Fibroblast of peridontal ligament (primary cell): ENCODE results near the gene NUCKS1.
"Not testable (repeated sequence)": the region's sequence is repeated elsewhere in the genome, so short reads cannot be mapped to it uniquely, and the experiment has no call there.

Source experiments
- DNase-seq: peaks from one replicate; pipeline ENCODE4 v3.0.0-alpha.2; 2010; ENCODE audit errors: extremely low read depth

NUCKS1 gene

DNA sequence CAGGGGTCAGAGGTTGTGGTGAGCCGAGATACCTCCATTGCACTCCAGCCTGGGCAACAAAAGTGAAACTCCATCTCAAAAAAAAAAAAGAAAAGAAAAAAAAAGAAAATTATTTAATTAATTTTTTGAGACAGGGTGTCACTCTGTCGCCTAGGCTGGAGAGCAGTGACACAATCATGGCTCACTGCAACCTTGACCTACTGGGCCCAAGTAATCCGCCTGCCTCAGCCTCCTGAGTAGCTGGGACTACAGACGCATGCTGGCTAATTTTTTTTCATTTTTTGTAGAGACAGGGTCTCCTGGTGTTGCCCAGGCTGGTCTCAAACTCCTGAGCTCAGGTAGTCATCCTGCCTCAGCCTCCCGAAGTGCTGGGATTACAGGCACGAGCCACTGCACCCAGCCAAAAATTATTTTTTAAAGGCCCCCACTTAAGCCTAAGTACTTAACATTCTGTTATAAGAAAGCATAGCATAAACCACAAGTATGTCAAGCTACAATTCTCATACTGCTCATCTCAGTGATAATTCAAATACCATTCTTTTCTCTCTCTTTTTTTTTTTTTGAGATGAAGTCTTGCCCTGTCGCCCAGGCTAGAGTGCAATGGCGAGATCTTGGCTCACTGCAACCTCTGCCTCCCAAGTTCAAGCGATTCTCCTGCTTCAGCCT is 19.9 kb downstream of the NUCKS1 start:
- DNase-seq = no peak

DNA sequence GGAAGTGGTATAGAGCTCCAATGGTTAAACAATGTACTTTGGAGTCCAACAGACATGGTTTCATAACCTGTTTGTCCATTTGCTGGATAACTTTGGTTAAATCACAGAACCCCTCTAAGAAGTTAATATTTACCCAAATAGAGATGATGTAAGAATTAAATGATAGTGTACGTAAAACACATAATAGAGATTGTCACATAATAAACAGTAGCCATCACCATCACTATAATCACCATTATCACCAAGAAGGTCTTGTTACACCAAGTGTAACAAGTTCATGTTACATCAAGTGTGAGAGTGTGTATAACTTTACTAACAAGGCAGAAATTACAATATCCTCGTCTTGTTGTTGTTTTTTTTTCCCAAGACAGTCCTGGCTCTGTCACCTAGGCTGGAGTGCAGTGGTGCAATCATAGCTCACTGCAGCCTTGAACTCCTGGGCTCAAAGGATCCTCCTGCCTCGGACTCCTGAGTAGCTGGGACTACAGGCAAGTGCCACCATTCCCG is 23.3 kb downstream of the NUCKS1 start:
- no peak for DNase-seq

DNA sequence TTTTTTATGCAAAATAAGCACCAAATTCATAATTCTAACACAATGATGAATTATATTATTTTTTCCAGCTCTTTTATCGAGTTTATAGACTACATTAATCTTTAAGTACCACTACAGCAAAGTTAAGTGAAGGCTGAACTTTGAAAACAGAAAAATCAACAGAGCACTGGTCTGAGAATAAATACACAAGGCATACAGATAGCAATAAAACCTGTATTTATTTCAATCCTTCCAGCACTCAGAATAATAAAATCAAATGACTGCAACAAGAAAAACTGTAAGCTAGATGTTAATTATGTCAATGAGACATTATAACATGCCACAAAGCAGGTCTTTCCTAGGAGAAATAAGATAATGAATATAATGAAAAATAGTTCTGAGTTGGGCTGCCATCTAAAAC is 24.5 kb downstream of the NUCKS1 start:
- DNase-seq = no peak

DNA sequence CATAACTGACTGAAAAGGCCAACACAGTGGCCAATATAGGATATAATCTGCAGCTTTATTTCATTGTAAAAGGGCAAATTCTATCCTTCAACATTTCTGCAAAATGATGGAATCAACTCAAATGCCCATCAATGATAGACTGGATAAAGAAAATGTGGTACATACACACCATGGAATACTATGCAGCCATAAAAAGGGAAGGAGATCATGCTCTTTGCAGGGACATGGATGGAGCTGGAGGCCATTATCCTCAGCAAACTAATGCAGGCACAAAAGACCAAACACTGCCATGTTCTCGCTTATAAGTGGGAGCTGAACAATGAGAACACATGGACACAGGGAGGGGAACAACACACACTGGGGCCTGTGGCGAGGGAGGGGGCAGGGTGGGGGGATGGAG is 29.2 kb downstream of the NUCKS1 start:
- not testable (repeated sequence) for DNase-seq

DNA sequence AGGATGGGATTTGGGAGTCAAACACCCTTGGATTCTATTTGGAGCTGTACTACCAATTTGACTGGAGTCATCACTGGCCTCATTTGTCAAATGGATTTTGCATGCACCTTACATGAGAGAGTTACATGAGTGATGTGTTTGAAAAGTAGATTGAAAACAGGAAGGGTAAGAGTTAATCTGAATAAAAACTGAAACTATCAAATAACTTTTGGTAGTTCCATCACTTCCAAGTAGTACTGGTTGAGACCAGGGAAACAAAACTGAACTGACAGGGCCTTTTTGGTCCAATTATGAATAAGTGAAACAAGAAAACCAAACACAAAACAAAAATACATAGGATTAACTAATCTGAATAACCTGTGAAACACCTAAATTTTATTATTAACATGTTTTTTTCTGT is 30.2 kb downstream of the NUCKS1 start:
- DNase-seq = no peak

DNA sequence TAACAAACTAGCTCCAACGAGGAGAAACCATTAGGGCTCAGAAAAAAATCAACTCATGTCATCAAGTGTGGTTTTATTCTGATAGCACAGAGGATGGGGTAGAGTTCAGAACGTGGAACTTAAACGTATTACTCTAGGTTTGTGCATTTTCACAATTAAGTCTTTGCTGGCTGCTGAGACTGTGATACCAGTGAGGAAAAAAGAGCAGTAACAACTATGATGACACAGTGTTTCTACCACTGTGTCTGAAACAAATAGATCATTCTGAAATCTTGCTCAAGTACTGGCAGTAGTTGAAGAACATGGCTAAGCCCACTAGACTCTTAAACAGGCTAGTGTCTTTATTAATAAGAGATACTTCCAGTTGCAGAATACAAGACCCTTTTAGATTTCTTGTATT is 31.0 kb downstream of the NUCKS1 start:
- DNase-seq = no peak

DNA sequence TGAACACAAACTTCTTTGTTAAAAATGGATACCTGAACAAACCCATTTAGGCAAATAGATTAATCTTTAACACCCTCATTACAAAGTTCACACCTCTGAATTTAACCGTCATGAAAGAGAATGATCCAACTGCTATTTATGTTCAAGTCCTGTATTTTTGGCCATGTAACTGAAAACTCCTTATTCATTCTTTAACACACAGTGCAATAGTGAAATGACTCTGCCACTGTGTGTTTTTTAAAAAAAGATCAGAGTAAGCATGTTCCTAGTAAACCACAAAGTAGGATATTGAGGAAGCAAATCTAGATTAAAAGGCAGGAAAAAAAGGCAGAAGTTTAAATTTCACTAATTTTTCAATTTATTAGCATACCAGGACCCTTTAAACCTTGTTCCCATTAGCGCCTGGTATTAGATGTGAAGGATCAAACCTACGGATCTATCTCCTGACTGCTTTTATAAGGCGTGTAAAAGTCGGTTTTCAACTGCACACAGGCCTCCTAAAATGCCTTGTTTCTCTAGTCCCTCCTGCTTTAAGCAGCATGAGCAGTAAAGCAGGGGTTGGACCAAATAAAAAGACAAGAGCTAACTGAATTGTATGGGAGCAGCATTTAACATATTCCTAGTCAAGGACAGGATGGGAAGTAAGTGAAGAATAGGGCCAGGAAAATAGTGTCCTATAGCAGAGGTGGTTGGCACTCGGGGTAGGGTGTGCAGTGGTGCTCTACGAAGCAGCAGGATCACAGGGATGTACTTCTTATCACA is 33.4 kb downstream of the NUCKS1 start:
- DNase-seq = no peak

DNA sequence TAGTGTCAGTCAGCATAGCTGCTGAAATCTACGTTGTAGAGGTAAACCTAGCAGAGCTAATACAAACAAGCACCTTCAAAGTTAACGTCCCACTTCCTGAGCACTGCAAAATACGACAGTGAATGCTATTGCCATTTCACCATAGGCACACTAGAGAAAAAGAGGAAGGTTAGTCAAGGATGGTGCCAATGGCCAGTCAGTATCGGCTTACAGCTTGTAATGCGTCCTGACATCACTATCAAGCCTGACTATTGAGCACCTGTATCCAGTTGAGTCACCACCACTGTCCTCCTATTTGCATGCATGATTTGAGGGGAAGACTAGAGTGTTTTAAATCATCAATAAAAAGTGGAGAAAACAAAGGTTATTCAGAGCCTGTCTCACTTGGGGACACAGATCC is 34.4 kb downstream of the NUCKS1 start:
- DNase-seq = no peak

DNA sequence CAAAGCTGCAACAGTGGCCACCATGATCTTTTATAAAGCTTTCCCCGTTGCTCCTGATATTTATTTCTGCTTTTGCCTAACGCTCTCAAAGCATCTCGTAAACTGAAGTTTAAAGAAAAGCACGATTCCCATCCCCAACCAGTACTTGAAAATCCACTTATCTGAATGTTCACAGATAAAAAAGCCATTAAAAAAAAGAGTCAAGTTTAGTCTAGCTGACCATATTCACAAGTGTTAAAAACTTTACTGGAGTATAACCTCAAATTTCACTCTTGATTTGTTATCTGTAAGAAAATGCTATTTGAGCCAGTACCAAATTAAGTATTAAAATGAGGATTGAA is 35.1 kb downstream of the NUCKS1 start:
- no peak for DNase-seq

DNA sequence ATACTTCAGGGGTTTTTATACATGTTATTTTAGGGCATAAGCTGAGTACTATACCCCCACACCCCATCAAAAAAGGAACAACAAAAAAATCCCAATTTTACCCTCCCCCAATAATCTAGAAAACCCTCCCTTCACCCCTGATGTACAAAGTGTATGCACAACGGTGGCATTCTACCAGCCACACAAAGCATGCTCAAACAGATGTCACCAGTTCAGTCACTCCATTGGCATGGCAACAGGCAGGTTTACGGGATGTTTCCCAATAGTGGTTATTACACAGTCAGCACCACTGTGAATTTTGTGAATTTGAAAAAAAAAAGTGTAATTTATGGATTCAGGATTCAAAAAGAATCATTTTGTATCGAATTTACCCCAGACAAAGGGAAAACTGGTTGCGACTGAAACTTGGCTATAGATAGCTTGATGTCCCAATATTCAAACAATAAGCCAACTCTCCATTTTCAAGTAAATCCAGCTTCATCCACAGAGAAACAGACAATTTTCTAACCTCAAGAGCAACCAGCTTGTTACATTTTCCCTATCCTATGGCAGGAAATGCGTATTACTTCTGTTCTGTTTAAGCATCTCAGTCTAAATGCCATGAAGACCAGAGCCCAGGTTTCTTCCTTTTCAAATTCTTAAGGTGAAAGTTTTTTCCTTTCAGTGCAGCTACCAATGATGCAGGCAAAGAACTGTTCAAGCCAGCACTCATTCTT is 35.6 kb downstream of the NUCKS1 start:
- peak; percentile 55 for DNase-seq

DNA sequence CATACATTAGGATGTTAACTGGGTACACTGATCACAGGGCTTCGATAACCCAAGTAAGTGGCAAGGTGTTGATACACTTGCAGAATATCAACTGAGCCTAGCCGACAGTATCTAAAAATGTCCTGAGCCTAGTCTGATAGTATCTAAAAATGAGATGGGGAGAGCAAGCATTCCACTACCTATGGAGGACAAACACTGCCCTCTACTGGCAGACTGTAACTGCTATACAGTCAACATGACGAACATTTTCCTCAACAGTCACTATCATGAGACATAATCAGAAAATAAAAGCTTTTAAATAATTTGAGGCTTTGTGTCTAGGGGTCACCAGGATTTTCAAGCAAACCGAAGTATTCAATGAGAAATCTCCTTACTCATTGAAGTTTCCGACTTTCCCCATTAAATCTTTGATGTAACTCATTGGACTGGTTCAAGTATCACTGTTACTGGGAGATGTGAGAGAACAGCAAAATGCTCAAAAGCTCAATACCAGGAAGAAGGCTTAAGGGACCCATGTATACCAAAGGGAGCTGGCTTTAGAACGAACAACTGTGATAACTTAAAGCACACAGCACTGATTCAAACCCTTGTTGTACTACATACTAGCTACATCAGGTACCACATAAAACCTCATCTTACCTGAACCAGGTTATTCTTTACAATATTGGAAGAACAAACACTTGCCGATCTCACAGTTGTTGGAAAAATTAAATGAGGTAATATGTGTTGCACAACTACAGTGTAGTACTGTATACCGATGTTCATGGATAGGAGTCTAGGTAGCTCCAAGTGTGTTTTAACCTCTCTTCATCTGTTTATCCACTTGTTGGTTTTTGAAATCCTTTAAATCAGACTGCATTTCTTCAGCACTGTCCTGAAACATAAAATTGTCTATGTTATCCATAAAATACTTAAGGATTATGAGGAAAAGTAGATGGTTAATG is 38.6 kb downstream of the NUCKS1 start:
- peak; percentile 90 for DNase-seq

DNA sequence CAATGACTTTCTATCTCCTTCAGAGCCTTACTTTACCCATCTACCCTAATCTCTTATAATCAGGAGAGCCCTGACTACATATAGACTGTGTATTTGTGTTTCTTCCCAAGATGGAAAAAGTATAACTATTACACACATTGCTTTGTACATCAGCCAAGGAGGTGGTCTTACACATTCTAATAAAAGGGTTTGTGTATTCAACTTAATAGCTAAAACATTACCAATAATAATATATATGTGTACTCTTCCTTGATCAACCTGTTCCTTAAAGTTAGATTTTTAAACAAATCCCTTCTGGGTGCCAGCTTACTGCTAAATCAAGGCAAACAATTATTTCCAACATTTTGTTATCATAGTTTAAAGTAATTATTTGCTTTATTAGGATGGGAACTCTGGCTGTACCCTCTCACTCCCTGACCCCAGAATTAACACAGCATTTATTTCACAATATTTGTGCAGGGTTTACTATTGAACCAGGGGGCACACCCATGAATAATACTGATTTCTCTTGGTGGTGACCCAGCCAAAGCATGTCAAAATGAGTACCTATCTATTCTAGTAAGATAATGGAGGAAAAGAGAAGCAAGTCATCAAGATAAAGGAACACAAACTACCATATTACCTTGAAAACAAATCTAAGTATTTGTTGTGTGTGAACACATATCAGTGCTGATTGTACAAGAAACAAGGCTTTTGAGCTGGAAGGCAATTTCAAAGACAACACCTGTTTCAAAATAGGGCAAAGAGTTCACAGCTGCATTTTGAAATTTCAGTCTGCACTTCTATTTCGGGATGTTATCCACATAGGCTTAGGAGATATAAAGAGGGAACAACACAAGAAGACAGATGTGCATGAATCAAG is 39.5 kb downstream of the NUCKS1 start:
- no peak for DNase-seq

DNA sequence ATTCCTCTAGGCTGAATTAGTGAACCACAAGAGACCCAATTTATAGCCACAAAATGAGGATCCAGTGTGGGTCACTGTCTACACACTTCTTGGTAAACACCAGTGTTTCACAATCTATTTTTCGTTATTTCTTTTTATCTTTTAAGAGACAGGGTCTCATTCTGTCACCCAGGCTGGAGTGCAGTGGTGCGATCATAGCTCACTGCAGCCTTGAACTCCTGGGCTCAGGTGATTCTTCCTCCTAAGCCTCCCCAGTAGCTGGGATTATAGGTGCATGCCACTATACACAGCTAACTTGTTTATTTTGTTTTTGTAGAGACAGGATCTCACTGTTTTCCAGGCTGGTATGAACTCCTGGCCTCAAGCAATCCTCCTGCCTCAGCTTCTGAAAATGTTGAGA is 40.3 kb downstream of the NUCKS1 start:
- DNase-seq = no peak

DNA sequence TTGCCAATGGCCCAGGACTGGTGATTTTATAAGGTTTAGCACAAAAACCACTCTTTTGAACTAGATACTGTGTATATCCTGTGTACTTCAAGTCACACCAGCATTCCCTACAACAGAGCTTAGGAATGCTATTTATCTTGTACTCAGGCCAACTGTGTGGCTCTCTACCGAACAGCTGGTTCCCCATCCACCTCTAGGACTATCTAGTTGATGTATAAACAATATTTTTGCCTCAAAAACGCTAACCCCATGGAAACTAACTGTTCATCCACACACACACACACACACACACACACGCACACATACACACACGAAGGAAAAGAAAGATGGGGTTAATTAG is 41.0 kb downstream of the NUCKS1 start:
- peak; percentile 74 for DNase-seq

DNA sequence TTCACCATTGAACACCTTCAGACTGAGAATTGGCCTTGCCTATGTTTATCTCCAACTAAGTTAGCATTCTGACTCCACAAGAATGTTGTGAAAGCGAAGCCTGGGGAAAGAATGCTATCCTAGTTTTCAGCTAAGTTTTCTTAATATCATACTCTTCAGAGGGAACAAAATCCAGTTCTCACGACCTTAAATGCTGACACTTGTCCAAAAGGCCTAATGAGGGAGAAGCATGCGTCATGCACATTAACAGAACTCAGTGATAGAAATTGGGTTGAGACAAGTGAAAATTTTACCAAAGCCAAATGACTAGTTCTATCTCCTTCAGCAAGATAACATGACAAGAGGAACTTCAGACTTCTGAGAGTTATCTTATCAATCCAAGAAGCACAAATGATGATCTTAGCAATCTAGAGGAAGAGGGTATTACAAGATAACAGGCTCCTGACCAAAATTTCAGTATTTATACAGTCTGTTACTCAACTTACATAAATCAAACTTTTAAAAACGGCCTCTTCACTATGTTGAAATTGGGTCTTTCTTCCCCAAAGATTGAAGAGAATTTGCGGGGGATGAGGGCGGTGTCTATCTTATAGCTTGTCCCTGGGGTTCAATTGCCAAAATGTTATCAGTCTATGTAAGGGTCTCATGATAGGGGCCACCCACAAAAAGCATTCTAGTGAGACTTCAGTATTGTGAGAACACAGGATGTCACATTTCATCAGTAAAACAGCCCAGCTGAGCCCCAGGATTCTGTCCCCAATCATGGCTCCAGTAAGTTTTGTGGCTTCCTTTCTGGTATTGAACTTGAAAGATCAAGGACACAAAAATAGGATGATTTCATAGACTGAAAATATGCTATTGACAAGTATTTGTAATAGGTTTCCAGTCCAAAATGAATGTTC is 43.1 kb downstream of the NUCKS1 start:
- DNase-seq = peak; percentile 43

DNA sequence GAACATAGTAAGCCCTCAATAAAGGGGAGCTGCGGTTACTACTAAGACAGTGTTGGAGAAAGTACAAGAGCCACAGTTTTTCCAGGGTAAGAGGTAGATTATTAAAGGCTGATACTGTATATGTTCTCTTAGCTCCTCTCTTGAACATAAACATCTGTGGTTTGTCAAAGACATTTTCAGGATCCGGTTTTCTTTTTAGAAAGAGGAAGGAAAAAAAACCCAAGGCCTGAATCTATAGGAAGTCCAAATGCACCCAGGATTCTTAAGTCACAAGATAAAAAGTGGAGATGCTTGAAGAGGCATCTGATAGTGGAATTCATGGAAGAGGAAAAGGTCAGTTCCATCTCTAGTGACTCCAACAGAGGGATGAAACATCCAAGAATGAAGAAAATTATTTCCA is 45.1 kb downstream of the NUCKS1 start:
- DNase-seq = no peak

DNA sequence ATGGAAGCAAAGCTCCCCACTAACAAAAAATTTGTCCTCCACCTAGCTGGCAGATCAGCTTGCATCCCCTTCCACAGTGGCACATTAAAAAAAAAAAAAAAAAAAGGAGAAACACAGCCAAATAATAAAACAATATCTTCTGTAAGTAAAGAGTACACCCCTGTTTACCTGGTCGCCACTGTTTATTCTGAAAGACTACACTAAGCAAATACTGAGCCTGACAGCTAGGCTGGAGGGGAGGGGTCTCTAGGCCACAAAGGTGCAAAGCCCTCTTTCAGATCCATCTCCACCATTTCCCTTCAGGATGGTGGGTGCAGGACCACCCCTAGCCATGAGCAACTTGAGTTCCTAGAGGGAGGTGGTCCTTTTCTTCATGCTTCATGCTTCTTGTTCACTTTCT is 46.9 kb downstream of the NUCKS1 start:
- DNase-seq = no peak

DNA sequence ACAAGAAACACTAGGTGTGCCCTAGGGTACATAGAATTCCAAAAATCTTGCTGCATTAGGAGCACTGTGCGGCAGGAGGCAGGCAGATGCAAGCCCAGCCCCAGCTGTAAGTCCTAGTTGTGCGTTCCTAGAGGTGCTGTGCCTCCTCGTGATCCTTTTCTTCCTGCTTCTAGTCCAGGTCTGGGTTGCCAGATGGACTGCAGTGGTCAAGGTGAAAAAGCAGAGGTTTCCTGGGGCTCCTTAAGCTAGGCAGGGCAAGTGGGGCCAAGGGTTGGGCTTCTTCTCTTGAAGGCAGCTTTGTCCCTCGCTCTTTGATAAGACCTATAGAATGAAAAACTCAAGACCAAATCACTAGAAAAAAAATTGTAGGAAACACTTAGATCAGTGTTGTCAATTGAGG is 48.1 kb downstream of the NUCKS1 start:
- DNase-seq = no peak

DNA sequence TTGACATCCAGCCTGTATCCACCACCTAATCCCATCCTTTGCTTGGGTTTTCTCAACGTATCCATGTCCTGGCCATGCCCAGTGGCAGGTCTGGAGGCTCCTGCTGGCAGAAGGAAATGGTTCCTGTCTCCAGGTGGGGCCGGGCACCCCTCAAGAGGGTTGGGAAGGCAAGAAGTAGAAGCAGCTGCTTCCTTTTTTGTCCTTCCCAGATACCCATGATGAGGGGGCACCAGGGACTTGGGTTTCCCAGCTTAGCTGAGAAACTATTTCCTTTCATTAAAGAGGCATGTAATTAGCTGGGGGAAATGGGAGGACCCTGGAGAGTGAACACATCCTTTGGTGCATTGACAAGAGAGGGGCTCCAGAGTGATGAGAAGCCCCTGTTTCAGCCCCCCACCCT is 48.6 kb downstream of the NUCKS1 start:
- DNase-seq = no peak

DNA sequence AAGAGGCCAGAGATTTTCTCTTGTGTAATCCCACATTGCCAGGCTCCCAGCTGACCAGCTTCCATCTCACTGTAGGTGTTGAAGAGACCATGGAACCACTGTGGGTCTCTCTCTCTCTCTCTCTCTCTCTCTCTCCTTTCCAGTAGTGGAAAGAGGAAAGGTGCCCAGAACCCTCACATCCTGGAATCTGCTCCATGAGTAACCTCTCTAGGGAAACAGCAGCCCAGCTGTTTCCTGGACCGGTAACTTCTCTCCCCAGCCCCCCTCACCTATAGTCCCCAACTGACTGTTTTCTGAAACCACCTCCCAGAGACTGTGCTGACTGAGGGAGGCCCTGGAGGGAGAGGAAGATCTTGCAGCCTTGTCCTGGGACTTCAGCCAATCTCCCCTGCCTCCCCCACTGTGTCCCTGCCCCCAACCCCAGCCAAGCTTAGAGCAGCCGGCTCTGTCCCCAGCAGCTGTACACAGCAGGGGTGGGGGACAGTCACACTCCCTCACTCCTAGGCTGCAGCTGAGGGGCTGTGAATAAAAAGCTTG is 49.0 kb downstream of the NUCKS1 start:
- DNase-seq = no peak
